LNCaP clone FGC (cell line): Measurements from ENCODE around the gene ADGRB3.

Experiments used
- DNase-seq: peaks from one replicate; pipeline ENCODE4 v3.0.0-alpha.2; 2011; ENCODE audit warnings: low read depth
- H3K4me3 ChIP-seq: 2 replicates; pipeline ENCODE4 v1.5.1; 2011; ENCODE audit warnings: mild to moderate bottlenecking, low read depth, low read length, control low read depth
- TF ChIP-seq, protein P1 (sequence below): IDR thresholded peaks from 2 replicates; pipeline ENCODE4 v1.5.1; 2012; ENCODE audit warnings: mild to moderate bottlenecking; ENCODE audit not compliant: control insufficient read depth, insufficient read depth; ENCODE audit errors: extremely low read depth

Gene ADGRB3

DNA sequence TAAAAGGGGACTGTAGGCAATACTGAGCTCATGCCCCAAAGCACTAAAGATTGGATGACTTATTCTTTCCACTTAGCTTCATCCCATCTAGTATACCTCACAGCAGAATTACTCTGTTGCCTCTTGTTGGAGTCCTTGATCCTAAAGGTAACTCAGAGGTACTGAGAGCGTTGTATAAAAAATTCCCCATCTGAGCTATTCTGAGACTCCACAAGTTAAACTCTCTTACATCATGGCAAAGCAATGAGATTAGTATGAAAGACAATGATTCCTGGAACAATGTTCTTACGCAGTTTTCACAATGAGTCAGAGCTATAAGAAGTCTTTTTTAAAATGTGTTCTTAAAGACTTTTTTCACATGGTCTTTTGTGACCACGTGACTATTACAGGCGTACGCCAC, 370.1 kb downstream of the ADGRB3 start:
- DNase-seq: no peak
- H3K4me3 ChIP-seq: no peak overlapping the region
- TF ChIP-seq, protein P1, sequence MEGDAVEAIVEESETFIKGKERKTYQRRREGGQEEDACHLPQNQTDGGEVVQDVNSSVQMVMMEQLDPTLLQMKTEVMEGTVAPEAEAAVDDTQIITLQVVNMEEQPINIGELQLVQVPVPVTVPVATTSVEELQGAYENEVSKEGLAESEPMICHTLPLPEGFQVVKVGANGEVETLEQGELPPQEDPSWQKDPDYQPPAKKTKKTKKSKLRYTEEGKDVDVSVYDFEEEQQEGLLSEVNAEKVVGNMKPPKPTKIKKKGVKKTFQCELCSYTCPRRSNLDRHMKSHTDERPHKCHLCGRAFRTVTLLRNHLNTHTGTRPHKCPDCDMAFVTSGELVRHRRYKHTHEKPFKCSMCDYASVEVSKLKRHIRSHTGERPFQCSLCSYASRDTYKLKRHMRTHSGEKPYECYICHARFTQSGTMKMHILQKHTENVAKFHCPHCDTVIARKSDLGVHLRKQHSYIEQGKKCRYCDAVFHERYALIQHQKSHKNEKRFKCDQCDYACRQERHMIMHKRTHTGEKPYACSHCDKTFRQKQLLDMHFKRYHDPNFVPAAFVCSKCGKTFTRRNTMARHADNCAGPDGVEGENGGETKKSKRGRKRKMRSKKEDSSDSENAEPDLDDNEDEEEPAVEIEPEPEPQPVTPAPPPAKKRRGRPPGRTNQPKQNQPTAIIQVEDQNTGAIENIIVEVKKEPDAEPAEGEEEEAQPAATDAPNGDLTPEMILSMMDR: no peak

DNA sequence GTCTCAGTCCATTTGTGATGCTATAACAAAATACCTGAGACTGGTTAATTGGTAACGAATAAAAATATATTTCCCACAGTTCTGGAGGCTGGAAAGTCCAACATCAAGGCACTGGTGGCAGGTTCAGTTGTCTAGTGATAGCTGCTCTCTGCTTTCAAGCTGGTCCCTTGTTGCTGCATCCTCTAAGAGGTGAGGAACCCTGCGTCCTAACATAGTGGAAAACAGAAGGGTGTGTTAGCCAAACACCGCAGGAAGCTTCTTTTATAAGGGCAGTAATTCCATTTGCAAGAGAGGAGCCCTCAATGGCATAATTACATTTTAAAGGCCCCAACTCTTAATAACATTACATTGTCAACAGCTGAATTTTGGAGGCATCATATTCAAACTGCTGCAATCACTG, 372.7 kb downstream of the ADGRB3 start:
- TF ChIP-seq, protein P1: no peak
- DNase-seq: no peak

DNA sequence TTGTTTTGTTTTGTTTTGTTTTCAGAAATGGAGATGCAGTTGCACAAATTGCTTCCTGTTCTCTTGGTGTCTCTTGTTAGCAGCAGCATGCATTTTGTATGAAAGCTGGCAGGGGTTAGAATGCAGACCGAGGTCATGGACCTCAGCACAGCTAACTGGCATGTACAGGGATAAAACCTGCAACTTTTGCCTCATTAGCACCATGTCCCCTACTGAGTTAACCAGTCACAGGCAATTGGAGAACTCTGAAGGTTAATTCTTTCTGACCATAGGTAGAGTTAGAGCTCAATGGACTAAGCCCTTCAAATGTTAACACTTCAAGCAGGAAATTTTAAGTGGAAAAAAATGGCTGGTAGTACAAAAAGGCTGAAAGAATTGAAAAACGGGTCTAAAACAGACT, 377.1 kb downstream of the ADGRB3 start:
- no peak for DNase-seq
- no peak overlapping the region for H3K4me3 ChIP-seq
- TF ChIP-seq, protein P1: no peak

More for the DNA sequence above, 372.7 kb downstream of the ADGRB3 start:
- no peak overlapping the region for H3K4me3 ChIP-seq

DNA sequence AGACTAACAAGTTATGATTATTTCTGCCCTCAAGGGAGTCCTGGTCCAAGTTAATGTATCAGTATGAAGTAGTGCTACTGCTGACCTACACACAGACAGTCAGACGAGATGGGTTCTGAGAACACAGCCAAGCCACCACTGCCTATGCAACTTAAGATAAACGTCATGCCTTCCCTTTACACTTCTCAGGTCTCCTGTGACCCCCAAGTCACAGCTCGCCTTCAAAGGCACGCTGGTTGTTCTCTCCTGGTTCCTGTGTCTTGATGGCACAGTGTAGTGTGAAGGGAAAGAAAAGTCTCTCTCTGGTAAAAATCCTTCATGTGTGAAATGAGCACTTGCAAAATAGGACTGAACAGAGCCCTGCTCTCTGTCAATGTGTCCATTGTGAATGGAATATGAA, 377.8 kb downstream of the ADGRB3 start:
- no peak overlapping the region for H3K4me3 ChIP-seq
- DNase-seq: no peak
- TF ChIP-seq, protein P1: no peak

DNA sequence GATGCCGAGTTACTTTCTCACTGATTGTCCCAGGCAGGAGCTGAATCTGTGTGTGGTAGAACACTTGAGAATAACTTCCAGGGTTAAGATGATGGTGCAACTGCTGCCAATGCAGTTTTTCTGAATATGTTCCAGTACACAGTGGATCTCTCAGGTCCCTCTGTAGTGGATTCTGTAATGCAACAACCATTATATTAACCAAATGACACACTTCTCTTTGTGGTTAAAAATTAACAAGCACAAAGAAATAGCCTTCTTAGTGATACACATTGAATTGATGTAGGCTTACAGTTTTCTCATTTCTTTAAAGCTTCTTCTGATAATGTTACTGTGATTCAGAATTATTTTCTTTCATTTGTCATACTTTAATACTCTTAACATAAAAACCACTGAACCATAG, 383.8 kb downstream of the ADGRB3 start:
- no peak overlapping the region for H3K4me3 ChIP-seq
- DNase-seq: no peak
- TF ChIP-seq, protein P1: no peak

DNA sequence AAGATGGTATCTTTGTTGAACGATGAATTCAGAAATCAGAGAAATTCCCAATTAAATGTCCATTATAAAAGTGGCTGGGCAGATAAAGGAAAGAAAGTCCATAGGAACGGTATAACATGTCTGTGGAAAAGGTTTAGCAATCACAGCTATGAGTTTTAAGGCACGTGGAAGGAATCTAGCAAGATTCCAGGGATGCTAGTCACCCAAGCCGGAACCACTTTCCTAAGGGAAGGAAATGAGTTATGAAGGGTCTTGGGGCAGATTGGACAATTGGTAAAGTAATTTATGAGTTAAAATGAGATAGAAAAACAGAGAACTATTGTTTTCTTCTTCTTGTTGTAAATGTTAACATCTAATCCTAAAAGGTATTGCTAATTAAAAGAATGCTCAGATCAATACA, 384.8 kb downstream of the ADGRB3 start:
- TF ChIP-seq, protein P1: no peak
- H3K4me3 ChIP-seq: no peak overlapping the region
- DNase-seq: no peak

DNA sequence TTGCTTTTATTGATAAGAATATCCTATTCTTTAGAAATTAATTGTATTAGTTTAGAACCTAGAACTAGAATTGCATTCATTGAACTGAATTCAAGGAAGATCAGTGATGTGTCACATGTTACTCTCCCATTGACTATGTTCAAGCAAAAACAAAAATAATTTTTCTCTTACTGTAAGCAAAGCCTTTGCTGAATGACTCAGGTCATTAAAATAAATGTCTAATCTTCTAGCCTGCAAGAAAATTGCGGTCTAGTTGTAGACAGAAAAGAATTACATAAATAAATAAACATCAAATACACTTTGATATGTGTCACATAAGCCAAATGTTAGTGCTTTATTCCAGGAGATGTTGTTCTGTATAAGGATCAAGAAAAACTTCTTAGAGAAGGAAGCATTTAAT, 387.9 kb downstream of the ADGRB3 start:
- TF ChIP-seq, protein P1: no peak
- H3K4me3 ChIP-seq: no peak overlapping the region
- DNase-seq: no peak
